ENCODE data around the gene LPP. TPM values are rescaled to one million over a fixed set of nuclear protein-coding genes. Genes with fewer than 3 reads are reported as not detected.

LPP gene
- total and polyA plus RNA-seq, 9 of the 15 experiments (the other 6 are each of a cell fraction or from before 2014, with no cell fraction given), result 0.07 to 0.18 TPM; not detected in 7

GRCh38 chr3:188812198-188812597, 658.2 kb downstream of the LPP start (continued):
- TF ChIP-seq, protein P1, sequence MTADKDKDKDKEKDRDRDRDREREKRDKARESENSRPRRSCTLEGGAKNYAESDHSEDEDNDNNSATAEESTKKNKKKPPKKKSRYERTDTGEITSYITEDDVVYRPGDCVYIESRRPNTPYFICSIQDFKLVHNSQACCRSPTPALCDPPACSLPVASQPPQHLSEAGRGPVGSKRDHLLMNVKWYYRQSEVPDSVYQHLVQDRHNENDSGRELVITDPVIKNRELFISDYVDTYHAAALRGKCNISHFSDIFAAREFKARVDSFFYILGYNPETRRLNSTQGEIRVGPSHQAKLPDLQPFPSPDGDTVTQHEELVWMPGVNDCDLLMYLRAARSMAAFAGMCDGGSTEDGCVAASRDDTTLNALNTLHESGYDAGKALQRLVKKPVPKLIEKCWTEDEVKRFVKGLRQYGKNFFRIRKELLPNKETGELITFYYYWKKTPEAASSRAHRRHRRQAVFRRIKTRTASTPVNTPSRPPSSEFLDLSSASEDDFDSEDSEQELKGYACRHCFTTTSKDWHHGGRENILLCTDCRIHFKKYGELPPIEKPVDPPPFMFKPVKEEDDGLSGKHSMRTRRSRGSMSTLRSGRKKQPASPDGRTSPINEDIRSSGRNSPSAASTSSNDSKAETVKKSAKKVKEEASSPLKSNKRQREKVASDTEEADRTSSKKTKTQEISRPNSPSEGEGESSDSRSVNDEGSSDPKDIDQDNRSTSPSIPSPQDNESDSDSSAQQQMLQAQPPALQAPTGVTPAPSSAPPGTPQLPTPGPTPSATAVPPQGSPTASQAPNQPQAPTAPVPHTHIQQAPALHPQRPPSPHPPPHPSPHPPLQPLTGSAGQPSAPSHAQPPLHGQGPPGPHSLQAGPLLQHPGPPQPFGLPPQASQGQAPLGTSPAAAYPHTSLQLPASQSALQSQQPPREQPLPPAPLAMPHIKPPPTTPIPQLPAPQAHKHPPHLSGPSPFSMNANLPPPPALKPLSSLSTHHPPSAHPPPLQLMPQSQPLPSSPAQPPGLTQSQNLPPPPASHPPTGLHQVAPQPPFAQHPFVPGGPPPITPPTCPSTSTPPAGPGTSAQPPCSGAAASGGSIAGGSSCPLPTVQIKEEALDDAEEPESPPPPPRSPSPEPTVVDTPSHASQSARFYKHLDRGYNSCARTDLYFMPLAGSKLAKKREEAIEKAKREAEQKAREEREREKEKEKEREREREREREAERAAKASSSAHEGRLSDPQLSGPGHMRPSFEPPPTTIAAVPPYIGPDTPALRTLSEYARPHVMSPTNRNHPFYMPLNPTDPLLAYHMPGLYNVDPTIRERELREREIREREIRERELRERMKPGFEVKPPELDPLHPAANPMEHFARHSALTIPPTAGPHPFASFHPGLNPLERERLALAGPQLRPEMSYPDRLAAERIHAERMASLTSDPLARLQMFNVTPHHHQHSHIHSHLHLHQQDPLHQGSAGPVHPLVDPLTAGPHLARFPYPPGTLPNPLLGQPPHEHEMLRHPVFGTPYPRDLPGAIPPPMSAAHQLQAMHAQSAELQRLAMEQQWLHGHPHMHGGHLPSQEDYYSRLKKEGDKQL (CRISPR knock-in tag; IDR thresholded peaks at IDR 0.05; ENCODE audit: borderline replicate concordance), result no peak
- no peak for TF ChIP-seq MEF2A (IDR thresholded peaks at IDR 0.05; ENCODE audit: control insufficient read depth, low read depth, low read length)
- TF ChIP-seq FOXK1 (CRISPR knock-in tag; IDR thresholded peaks at IDR 0.05; ENCODE audit: borderline replicate concordance), result no peak
- TF ChIP-seq, protein P2, sequence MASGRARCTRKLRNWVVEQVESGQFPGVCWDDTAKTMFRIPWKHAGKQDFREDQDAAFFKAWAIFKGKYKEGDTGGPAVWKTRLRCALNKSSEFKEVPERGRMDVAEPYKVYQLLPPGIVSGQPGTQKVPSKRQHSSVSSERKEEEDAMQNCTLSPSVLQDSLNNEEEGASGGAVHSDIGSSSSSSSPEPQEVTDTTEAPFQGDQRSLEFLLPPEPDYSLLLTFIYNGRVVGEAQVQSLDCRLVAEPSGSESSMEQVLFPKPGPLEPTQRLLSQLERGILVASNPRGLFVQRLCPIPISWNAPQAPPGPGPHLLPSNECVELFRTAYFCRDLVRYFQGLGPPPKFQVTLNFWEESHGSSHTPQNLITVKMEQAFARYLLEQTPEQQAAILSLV (tag; IDR thresholded peaks at IDR 0.05), result no peak
- no peak for TF ChIP-seq ZNF143 (CRISPR knock-in tag; IDR thresholded peaks at IDR 0.05)

Measured in K562 (cell line).